ENCODE data around the gene MARVELD3. TPM values are rescaled to one million over a fixed set of nuclear protein-coding genes. Genes with fewer than 3 reads are reported as not detected.
"Not testable (repeated sequence)": the region's sequence is repeated elsewhere in the genome, so short reads cannot be mapped to it uniquely, and the experiment has no call there.

MARVELD3 gene, protein sequence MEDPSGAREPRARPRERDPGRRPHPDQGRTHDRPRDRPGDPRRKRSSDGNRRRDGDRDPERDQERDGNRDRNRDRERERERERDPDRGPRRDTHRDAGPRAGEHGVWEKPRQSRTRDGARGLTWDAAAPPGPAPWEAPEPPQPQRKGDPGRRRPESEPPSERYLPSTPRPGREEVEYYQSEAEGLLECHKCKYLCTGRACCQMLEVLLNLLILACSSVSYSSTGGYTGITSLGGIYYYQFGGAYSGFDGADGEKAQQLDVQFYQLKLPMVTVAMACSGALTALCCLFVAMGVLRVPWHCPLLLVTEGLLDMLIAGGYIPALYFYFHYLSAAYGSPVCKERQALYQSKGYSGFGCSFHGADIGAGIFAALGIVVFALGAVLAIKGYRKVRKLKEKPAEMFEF
- 0.46 TPM for polyA plus RNA-seq (2013, experiment 1 of 4)
- 0.68 TPM for polyA plus RNA-seq (2013, experiment 2 of 4)
- polyA plus RNA-seq (2013, experiment 3 of 4) = 0.27 TPM
- polyA plus RNA-seq (2013, experiment 4 of 4) = 0.20 TPM

DNA sequence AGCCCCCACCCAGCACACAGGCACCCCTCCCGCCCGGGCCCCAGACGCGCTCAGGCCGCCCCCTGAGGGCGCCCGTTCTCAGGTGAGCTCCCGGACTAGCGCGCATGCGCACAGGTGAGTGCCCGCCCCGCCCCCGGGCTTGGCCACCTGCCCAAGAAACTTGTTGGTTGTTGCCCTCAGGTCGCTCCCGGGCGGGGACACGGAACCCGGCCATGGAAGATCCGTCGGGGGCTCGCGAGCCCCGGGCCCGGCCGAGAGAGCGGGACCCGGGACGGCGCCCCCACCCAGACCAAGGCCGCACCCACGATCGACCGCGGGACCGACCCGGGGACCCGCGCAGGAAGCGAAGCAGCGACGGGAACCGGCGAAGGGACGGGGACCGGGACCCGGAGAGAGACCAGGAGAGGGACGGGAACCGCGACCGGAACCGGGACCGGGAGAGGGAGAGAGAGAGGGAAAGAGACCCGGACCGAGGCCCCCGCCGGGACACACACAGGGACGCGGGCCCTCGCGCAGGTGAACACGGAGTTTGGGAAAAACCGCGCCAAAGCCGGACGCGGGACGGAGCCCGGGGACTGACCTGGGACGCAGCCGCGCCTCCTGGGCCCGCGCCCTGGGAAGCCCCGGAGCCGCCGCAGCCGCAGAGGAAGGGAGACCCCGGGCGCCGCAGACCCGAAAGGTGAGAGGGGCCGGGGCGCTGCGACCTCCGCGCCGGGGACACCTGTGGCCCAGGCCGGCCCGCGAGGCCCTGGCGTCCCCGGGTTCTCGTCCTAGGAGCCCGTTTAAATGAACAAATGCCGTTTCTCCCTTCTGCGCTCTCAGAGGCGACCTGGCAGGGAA, at the start of gene MARVELD3:
Gene MARVELD3, plus strand, starts transcription at position 167 of the 840 bp plus-strand sequence. Its CDS starts 46 bp downstream, at position 213.
- Histone ChIP-seq H3K4me3 (ENCODE audit: insufficient read depth, low read depth, low read length) (peak within 1 kb of the TSS; percentile 47), H3K27ac (ENCODE audit: insufficient read depth, low read depth, low read length, poor library complexity, severe bottlenecking) (no peak within 1 kb of the TSS), H3K4me1 (ENCODE audit: control insufficient read depth, insufficient read depth, low read length) (peaks cover 7% of the 10 kb centered on the region), H3K9me3 (ENCODE audit: control insufficient read depth, low read length) (no peaks in the 10 kb centered on the region), H3K36me3 (ENCODE audit: control insufficient read depth, insufficient read depth, low read length) (no peaks in the 10 kb centered on the region), H3K27me3 (ENCODE audit: control insufficient read depth, insufficient read depth, low read length, poor library complexity, severe bottlenecking) (peaks cover 45% of the 10 kb centered on the region)
- 1% methylated on average over 98 of the region's 98 CpGs for WGBS, 2 experiments

DNA sequence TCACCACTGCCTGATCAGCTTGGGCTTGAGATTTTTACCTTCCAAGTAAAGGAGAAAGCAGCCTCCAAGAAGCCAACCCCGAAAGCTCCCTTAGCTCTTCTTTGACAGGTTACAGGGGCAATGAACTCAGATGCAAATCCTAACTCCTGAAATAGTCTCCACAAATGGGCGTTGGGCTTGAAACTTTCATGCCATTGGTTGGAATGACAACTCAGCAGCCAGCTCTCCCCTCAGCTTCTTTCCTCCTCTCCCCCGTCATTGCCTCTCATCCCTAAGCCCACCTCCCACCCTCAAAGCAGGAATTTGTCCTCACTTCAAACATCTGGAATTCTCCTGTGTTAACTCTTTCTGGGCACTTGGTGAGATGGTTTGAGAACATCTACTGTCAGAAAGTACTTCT, 49.0 kb upstream of the MARVELD3 start, which contains the start of gene TAT:
Gene TAT, minus strand, starts transcription at position 122 of the 400 bp plus-strand sequence. CDS start 677 bp downstream, outside the sequence.
- WGBS, 2 experiments = 36 to 40% methylated on average over 3 of the region's 3 CpGs
- Histone ChIP-seq H3K36me3 (ENCODE audit: control insufficient read depth, insufficient read depth, low read length) (no peaks in the 10 kb centered on the region), H3K4me3 (ENCODE audit: insufficient read depth, low read depth, low read length) (no peak within 1 kb of the TSS), H3K4me1 (ENCODE audit: control insufficient read depth, insufficient read depth, low read length) (no peaks in the 10 kb centered on the region), H3K9me3 (ENCODE audit: control insufficient read depth, low read length) (no peaks in the 10 kb centered on the region), H3K27ac (ENCODE audit: insufficient read depth, low read depth, low read length, poor library complexity, severe bottlenecking) (no peak within 1 kb of the TSS), H3K27me3 (ENCODE audit: control insufficient read depth, insufficient read depth, low read length, poor library complexity, severe bottlenecking) (no peaks in the 10 kb centered on the region)

DNA sequence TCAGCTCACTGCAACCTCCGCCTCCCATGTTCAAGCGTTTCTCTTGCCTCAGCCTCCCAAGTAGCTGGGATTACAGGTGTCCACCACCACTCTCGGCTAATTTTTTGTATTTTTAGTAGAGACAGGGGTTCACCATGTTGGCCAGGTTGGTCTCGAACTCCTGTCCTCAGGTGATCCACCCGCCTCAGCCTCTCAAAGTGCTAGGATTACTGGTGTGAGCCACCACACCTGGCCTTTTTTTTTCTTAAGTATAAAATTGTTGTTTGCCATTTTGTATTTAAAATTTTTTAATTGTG, 43.5 kb upstream of the MARVELD3 start:
- H3K36me3 ChIP-seq (ENCODE audit: control insufficient read depth, insufficient read depth, low read length); H3K4me1 ChIP-seq (ENCODE audit: control insufficient read depth, insufficient read depth, low read length); H3K27ac ChIP-seq (ENCODE audit: insufficient read depth, low read depth, low read length, poor library complexity, severe bottlenecking); H3K27me3 ChIP-seq (ENCODE audit: control insufficient read depth, insufficient read depth, low read length, poor library complexity, severe bottlenecking); H3K9me3 ChIP-seq (ENCODE audit: control insufficient read depth, low read length); H3K4me3 ChIP-seq (ENCODE audit: insufficient read depth, low read depth, low read length): not testable (repeated sequence)
- WGBS, 2 experiments = 91 to 93% methylated on average over 5 of the region's 5 CpGs

DNA sequence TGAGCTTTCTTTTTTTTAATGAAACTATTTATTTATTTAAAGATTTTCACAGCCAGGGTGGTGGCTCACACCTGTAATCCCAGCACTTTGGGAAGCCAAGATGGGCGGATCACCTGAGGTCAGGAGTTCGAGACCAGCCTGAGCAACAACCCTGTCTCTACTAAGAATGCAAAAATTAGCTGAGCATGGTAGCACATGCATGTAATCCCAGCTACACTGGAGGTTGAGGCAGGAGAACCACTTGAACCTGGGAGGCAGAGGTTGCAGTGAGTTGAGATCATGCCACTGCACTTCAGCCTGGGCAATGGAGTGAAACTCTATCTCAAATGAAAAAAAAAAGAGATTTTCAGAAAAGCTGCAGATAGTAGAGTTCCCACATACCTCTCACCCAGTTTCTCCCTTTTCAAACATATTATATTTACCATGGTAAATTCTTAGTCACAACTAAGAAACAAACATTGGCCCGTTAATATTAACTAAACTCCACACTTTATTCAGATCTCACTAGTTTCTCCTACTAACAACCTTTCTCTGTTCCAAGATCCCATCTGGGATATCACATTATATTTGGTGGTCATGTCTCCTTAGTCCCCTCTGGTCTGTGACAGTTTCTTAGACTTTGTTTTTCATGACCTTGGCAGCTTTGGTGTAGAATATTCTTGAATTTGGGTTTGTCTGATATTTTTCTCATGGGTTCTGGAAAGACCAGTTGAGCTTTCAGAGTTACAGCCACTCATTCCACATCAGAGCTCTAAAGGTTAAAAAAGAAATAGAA, 41.3 kb upstream of the MARVELD3 start:
- WGBS, 2 experiments = 87 to 92% methylated on average over 3 of the region's 3 CpGs
- H3K27me3 ChIP-seq (ENCODE audit: control insufficient read depth, insufficient read depth, low read length, poor library complexity, severe bottlenecking) = no peaks in the 10 kb centered on the region
- H3K4me1 ChIP-seq (ENCODE audit: control insufficient read depth, insufficient read depth, low read length) = no peaks in the 10 kb centered on the region
- no peaks in the 10 kb centered on the region for H3K36me3 ChIP-seq (ENCODE audit: control insufficient read depth, insufficient read depth, low read length)
- no peak overlapping the region for H3K4me3 ChIP-seq (ENCODE audit: insufficient read depth, low read depth, low read length)
- no peak overlapping the region for H3K27ac ChIP-seq (ENCODE audit: insufficient read depth, low read depth, low read length, poor library complexity, severe bottlenecking)
- H3K9me3 ChIP-seq (ENCODE audit: control insufficient read depth, low read length) = no peaks in the 10 kb centered on the region

DNA sequence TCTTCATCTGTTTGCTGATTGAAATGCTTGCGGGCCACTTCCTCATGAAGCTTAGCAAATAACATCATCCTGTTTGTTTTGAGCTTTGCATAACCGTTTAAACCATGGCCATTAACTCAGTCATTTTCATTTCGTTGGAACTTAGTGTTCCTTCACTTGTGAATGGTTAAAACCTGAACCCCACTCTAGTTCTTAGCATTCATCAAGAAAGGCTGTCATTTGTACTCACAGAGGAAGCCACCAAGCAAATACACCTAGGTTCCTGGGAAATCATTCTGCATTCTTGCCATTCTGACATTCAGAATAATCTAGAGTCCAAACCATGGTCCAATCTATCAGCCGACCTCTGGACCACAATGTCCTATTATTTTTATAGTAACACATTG, 40.7 kb upstream of the MARVELD3 start:
- Histone ChIP-seq H3K27me3 (ENCODE audit: control insufficient read depth, insufficient read depth, low read length, poor library complexity, severe bottlenecking) (no peaks in the 10 kb centered on the region), H3K4me1 (ENCODE audit: control insufficient read depth, insufficient read depth, low read length) (no peaks in the 10 kb centered on the region), H3K27ac (ENCODE audit: insufficient read depth, low read depth, low read length, poor library complexity, severe bottlenecking) (no peak overlapping the region), H3K36me3 (ENCODE audit: control insufficient read depth, insufficient read depth, low read length) (no peaks in the 10 kb centered on the region), H3K9me3 (ENCODE audit: control insufficient read depth, low read length) (no peaks in the 10 kb centered on the region), H3K4me3 (ENCODE audit: insufficient read depth, low read depth, low read length) (no peak overlapping the region)
- WGBS, 2 experiments = 72 to 81% methylated on average over 3 to 4 of the region's 4 CpGs

DNA sequence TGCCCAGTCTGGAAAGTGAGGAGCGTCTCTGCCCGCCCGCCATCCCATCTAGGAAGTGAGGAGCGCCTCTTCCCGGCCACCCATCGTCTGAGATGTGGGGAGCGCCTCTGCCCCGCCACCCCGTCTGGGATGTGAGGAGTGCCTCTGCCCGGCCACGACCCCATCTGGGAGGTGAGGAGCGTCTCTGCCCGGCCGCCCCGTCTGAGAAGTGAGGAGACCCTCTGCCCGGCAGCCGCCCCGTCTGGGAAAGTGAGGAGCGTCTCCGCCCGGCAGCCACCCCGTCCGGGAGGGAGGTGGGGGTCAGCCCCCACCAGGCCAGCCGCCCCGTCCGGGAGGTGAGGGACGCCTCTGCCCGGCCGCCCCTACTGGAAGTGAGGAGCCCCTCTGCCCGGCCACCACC, 36.6 kb upstream of the MARVELD3 start:
- H3K27ac ChIP-seq (ENCODE audit: insufficient read depth, low read depth, low read length, poor library complexity, severe bottlenecking); H3K9me3 ChIP-seq (ENCODE audit: control insufficient read depth, low read length); H3K4me1 ChIP-seq (ENCODE audit: control insufficient read depth, insufficient read depth, low read length); H3K36me3 ChIP-seq (ENCODE audit: control insufficient read depth, insufficient read depth, low read length); H3K27me3 ChIP-seq (ENCODE audit: control insufficient read depth, insufficient read depth, low read length, poor library complexity, severe bottlenecking); H3K4me3 ChIP-seq (ENCODE audit: insufficient read depth, low read depth, low read length): not testable (repeated sequence)
- 93 to 95% methylated on average over 22 to 23 of the region's 30 CpGs for WGBS, 2 experiments

DNA sequence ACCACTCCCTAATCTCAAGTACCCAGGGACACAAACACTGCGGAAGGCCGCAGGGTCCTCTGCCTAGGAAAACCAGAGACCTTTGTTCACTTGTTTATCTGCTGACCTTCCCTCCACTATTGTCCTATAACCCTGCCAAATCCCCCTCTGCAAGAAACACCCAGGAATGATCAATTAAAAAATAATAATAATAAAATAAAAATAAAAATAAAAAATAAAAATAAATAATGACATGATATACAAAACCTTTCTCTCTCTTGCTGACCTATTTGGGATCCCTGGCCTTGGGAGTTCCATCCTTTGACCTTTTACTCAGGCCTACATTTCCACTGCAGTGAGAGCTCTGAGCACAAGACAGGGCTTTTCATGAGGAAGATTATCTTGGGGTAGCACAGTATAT, 35.9 kb upstream of the MARVELD3 start:
- no CpG with 5 or more reads among the region's 2 CpGs for WGBS, 2 experiments
- not testable (repeated sequence) for H3K4me3 ChIP-seq (ENCODE audit: insufficient read depth, low read depth, low read length); H3K36me3 ChIP-seq (ENCODE audit: control insufficient read depth, insufficient read depth, low read length); H3K9me3 ChIP-seq (ENCODE audit: control insufficient read depth, low read length); H3K27ac ChIP-seq (ENCODE audit: insufficient read depth, low read depth, low read length, poor library complexity, severe bottlenecking); H3K4me1 ChIP-seq (ENCODE audit: control insufficient read depth, insufficient read depth, low read length); H3K27me3 ChIP-seq (ENCODE audit: control insufficient read depth, insufficient read depth, low read length, poor library complexity, severe bottlenecking)

DNA sequence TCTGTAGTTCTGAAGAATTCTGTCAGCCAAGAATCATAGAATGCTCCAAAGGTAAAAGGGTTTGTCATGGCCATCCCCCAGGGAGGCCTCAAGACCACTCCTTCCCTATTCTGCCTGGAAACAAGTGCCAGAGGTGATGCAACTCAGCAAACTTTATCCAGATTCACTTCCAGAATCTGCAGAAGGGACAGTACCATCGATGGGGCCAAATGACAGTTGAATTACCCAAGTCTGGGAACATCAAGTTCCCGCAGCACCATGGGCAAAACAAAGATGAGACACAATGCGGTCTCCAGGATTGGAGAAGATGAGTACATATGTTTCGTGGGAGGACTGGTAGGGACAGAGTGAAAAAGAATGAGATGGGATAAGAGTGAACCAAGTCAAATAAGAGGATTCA, 35.4 kb upstream of the MARVELD3 start:
- no peak overlapping the region for H3K4me3 ChIP-seq (ENCODE audit: insufficient read depth, low read depth, low read length)
- H3K36me3 ChIP-seq (ENCODE audit: control insufficient read depth, insufficient read depth, low read length) = no peaks in the 10 kb centered on the region
- no peaks in the 10 kb centered on the region for H3K9me3 ChIP-seq (ENCODE audit: control insufficient read depth, low read length)
- no peak overlapping the region for H3K27ac ChIP-seq (ENCODE audit: insufficient read depth, low read depth, low read length, poor library complexity, severe bottlenecking)
- 91% methylated on average over 4 of the region's 4 CpGs for WGBS, 2 experiments
- H3K4me1 ChIP-seq (ENCODE audit: control insufficient read depth, insufficient read depth, low read length) = no peaks in the 10 kb centered on the region
- no peaks in the 10 kb centered on the region for H3K27me3 ChIP-seq (ENCODE audit: control insufficient read depth, insufficient read depth, low read length, poor library complexity, severe bottlenecking)

DNA sequence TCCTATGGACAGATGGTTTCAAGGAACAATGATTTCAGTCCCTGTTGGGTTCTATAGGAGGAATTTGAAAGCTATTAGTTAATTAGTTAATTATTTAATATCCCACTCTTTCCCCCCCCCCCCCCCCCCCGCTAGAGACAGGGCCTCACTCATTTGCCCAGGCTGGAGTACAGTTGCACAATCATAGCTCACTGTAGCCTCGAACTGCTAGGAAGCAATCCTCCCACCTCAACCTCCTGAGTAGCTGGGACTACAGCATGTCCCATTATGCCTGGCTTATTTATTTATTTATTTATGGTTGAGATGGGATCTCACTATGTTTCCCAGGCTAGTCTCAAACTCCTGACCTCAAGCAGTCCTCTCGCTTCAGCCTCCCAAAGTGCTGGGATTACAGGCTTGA, 34.1 kb upstream of the MARVELD3 start:
- Histone ChIP-seq H3K36me3 (ENCODE audit: control insufficient read depth, insufficient read depth, low read length) (no peaks in the 10 kb centered on the region), H3K4me3 (ENCODE audit: insufficient read depth, low read depth, low read length) (no peak overlapping the region), H3K9me3 (ENCODE audit: control insufficient read depth, low read length) (no peaks in the 10 kb centered on the region), H3K27me3 (ENCODE audit: control insufficient read depth, insufficient read depth, low read length, poor library complexity, severe bottlenecking) (no peaks in the 10 kb centered on the region), H3K4me1 (ENCODE audit: control insufficient read depth, insufficient read depth, low read length) (no peaks in the 10 kb centered on the region), H3K27ac (ENCODE audit: insufficient read depth, low read depth, low read length, poor library complexity, severe bottlenecking) (no peak overlapping the region)
- WGBS, 2 experiments = 92 to 97% methylated on average over 2 of the region's 3 CpGs

All from ectodermal cell (in vitro differentiated cells).